Skeletal muscle satellite cell (primary cell): ENCODE data around the gene NFAT5. TPM values are rescaled to one million over a fixed set of nuclear protein-coding genes. Genes with fewer than 3 reads are reported as not detected.
A peak's percentile ranks its signal among the peaks of the same experiment; 100 is the strongest.

Experiments used
- H3K27me3 ChIP-seq: 2 replicates; pipeline ENCODE4 v1.7.0; 2013; ENCODE audit warnings: low read length; ENCODE audit not compliant: control insufficient read depth, insufficient read depth
- H3K36me3 ChIP-seq: 2 replicates; pipeline ENCODE4 v1.7.0; 2013; ENCODE audit warnings: mild to moderate bottlenecking, control low read depth, low read length; ENCODE audit not compliant: insufficient read depth
- H3K4me1 ChIP-seq: 2 replicates; pipeline ENCODE4 v1.7.0; 2013; ENCODE audit warnings: low read length; ENCODE audit not compliant: control insufficient read depth, insufficient read depth
- H3K4me2 ChIP-seq: 2 replicates; pipeline ENCODE4 v1.7.0; 2013; ENCODE audit warnings: mild to moderate bottlenecking, low read length
- H3K4me3 ChIP-seq: 2 replicates; pipeline ENCODE4 v1.7.0; 2013; ENCODE audit warnings: low read length
- H3K9ac ChIP-seq: 2 replicates; pipeline ENCODE4 v1.7.0; 2013; ENCODE audit warnings: mild to moderate bottlenecking, low read depth, low read length, moderate library complexity
- H3K9me3 ChIP-seq: replicated peaks from 2 replicates; pipeline ENCODE4 v1.7.0; 2013; ENCODE audit warnings: mild to moderate bottlenecking, control low read depth, low read length
- small RNA-seq: library from RNA; depleted of rRNA; stranded (forward); fragments of <200 nt; gene quantifications from one replicate; pipeline ENCODE3, GENCODE V24; 2012

The NFAT5 gene

GRCh38 chr16:69741519-69741918, 175.8 kb downstream of the NFAT5 start:
- peaks cover 11% of the 10 kb centered on the region for H3K4me1 ChIP-seq
- no peaks in the 10 kb centered on the region for H3K27me3 ChIP-seq
- no peak overlapping the region for H3K4me3 ChIP-seq
- no peak overlapping the region for H3K4me2 ChIP-seq
- no peak overlapping the region for H3K9ac ChIP-seq
- peaks cover 60% of the 10 kb centered on the region for H3K36me3 ChIP-seq
- no peaks in the 10 kb centered on the region for H3K9me3 ChIP-seq

DNA sequence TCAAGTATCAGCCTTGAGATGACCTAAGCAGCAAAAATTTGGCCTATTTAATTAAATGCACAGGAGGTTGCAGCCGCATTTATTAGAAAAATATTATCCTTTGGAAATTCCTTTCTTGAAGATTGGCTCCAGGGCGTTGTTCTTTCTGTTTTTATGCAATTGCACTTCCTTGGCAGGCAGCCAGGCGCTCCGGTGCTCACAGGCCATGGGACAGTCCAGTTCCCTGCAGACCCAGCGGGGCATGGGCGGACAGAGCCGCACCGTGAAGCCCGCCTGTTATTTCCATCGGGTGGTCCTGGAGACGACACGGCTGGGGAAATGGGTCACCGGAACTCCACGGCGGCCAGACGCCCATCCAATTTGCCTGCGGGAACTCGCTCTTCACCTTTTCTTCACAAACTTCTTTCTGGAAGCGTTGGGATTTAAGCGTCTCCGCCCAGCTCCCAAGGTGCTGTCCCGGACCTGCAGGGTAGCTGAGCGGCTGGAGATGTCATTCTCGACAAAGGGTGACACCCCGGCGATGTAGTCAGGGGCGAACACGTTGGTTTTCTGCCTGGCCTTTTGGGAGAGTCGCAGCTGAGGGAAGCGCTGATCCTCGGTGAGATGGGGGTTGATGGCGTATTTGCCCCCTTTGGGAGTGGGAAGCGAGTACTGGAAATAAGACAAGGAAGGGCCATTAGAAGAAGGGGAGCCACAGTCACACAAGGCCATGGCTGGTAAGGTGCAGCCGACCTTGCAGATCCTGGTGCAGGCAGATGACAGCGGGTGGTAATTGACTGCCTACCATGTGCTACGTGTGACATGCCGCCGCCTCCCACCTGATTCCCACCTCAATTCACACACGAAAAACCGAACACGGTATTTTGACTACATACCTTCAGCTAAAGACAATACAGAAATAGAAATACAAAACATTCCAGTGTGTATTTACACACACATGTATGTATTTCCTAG, 176.5 kb downstream of the NFAT5 start:
- no peaks in the 10 kb centered on the region for H3K27me3 ChIP-seq
- H3K9me3 ChIP-seq = no peaks in the 10 kb centered on the region
- peaks cover 11% of the 10 kb centered on the region for H3K4me1 ChIP-seq
- H3K36me3 ChIP-seq = peaks cover 65% of the 10 kb centered on the region
- H3K9ac ChIP-seq = no peak overlapping the region
- H3K4me2 ChIP-seq = no peak overlapping the region
- no peak overlapping the region for H3K4me3 ChIP-seq

DNA sequence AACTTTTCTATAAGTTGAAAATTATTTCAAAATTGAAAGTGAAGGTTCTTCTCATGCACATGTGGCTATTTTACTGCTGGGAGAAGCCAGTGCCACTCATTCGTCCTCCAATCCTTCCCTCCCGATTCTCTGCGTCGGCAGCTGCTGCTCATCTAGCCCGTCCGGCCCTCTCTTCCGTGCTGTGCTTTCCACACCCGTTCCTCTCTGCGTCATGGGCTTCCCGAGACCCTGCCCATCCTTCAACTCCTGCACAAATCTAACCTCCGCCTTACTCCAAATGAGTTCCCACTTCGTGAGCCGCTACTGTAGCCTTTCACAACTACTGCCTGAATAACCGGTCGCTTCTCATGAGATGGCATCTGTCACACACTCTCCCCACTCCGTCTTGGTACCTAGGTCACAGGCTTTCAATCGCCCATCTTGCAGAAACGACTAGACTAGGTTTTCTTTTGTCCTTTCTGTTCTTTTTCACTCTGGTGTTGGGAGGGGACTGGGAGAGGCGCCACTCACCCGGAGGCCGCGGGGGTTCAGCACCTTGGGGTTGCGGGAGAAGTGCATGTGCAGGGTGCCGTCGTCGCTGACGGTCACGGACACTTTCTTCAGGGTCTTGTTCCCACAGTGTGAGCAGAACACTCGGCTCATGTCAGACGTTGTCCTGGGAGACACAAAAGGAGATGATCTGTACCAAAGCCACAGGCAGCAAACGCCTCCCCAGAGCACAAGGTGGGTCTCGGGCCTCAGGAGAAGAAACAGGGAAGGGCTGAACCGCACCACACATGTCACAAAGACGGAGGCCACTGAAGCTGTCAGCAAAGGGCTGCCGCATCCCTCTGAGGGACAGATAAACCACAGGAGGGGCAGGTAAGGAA, 178.8 kb downstream of the NFAT5 start:
- Histone ChIP-seq H3K9me3 (no peaks in the 10 kb centered on the region), H3K4me1 (peaks cover 11% of the 10 kb centered on the region), H3K9ac (no peak overlapping the region), H3K36me3 (peaks cover 87% of the 10 kb centered on the region), H3K4me2 (no peak overlapping the region), H3K4me3 (no peak overlapping the region), H3K27me3 (no peaks in the 10 kb centered on the region)

- H3K9ac ChIP-seq = no peak overlapping the region
- H3K36me3 ChIP-seq = peaks cover 83% of the 10 kb centered on the region
- H3K4me2 ChIP-seq = no peak overlapping the region
- H3K4me1 ChIP-seq = peaks cover 11% of the 10 kb centered on the region
- H3K4me3 ChIP-seq = no peak overlapping the region
- no peaks in the 10 kb centered on the region for H3K27me3 ChIP-seq
- H3K9me3 ChIP-seq = no peaks in the 10 kb centered on the region
Observed at GRCh38 chr16:69745232-69745612, 179.5 kb downstream of the NFAT5 start.

DNA sequence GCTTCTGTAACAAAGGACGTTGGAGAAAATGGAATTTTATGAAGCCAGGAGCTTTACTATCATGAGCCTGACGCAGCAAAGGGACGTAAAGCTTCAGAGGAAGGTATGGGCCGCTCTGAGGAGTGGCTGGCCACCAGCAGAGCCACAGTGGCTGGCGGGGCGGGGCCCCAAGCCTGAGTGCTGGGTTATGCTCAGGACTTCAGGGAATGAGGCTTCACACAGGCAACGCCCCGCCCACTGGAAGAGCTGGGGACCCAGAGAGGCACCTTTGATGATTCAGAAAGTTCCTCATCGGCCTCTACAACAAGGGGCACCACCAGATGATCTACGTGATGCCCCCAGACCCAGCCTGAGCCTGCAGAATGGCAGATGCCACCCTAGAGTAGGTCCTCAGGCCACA, 180.2 kb downstream of the NFAT5 start:
- Histone ChIP-seq H3K4me3 (no peak overlapping the region), H3K9ac (no peak overlapping the region), H3K4me1 (peaks cover 11% of the 10 kb centered on the region), H3K9me3 (no peaks in the 10 kb centered on the region), H3K36me3 (peaks cover 86% of the 10 kb centered on the region), H3K27me3 (no peaks in the 10 kb centered on the region), H3K4me2 (no peak overlapping the region)

DNA sequence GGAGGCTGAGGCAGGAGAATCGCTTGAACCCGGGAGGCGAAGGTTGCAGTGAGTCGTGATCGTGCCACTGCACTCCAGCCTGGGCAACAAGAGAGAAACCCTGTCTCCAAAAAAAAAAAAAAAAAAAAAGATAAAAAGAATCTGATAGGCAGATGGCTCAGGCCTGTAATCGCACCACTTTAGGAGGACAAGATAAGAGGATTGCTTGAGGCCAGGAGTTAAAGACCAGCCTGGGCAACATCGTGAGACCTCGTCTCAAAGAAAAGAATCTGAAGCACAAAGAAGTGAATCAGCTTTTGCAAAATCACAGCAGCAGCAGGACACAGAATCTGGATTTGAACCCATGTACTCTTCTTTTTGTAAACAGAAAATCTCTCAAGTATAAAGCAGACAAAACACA, 181.3 kb downstream of the NFAT5 start:
- Histone ChIP-seq H3K4me3 (no peak overlapping the region), H3K4me1 (peaks cover 1% of the 10 kb centered on the region), H3K9me3 (no peaks in the 10 kb centered on the region), H3K4me2 (no peak overlapping the region), H3K9ac (no peak overlapping the region), H3K27me3 (no peaks in the 10 kb centered on the region), H3K36me3 (peaks cover 79% of the 10 kb centered on the region)

DNA sequence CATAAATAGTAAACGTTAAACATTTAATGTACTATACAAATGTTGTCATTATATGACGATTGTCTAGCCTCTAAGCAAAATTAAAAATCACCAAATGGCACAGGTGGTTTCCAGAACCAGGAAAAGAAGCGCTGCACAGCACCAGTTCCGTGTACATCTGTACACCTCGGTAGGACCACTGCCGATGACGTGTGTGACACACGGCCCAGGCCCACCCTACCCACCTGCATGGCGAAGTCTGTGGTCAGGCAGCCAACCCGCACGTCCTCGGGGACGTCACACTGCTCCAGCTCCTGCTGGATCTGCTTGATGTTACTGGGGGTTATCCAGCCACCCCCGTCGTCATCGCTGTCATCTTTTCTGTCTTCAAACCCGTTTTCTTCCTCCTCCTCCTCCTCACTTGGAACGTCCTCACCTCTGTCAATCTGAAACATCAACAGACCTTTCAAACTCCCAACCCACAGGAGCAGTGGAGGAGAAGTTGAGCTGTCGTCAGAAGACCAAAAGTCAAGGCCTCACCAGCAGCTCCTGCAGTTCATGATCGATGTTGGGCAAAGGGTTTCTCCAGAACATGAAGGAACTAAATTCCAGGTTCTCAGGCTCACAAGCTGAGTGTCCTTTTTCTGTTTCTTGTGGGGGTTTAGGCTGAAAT, 183.1 kb downstream of the NFAT5 start:
- H3K27me3 ChIP-seq = no peaks in the 10 kb centered on the region
- H3K9ac ChIP-seq = no peak overlapping the region
- no peak overlapping the region for H3K4me2 ChIP-seq
- no peak overlapping the region for H3K4me3 ChIP-seq
- H3K4me1 ChIP-seq = peaks cover 7% of the 10 kb centered on the region
- no peaks in the 10 kb centered on the region for H3K9me3 ChIP-seq
- peaks cover 66% of the 10 kb centered on the region for H3K36me3 ChIP-seq

DNA sequence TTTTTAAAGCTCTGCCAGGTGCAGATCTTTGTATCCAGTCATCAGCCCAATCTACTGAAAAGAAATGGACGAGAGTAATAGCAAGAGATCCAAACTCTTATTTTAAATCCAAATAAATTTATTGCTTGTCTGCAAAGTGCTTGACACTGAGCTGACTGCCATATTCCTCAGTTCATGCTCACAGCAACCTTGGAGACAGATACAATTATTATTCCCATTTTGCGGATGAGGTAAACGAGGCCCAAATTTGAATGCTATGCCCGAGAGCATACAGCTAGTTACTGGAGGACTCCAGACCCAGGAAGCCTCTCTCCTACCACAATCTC, 188.3 kb downstream of the NFAT5 start:
- Histone ChIP-seq H3K9me3 (no peaks in the 10 kb centered on the region), H3K36me3 (peaks cover 20% of the 10 kb centered on the region), H3K4me1 (peaks cover 7% of the 10 kb centered on the region), H3K4me2 (peak overlapping the region; percentile 78), H3K4me3 (peak overlapping the region; percentile 88), H3K9ac (peak overlapping the region; percentile 83), H3K27me3 (no peaks in the 10 kb centered on the region)

Small RNA genes within 50 kb of the gene (small RNA-seq; reads per million reads assigned to genes)
- not detected for gene MIR1538
